ENCODE results near the gene CALCB. TPM values are rescaled to one million over a fixed set of nuclear protein-coding genes. Genes with fewer than 3 reads are reported as not detected.

Gene CALCB
- total RNA-seq, 1 experiment from 2014 or later, result not detected

GRCh38 chr11:15113381-15113780, 40.0 kb downstream of the CALCB start:
- Histone ChIP-seq H3K4ac (ENCODE audit: low read depth, low read length) (no peak overlapping the region), H2AK5ac (ENCODE audit: insufficient read length, low read length) (no peak overlapping the region), H3K56ac (ENCODE audit: insufficient read length, low read depth, low read length) (no peak overlapping the region), H4K91ac (ENCODE audit: insufficient read length, low read depth, low read length) (no peak overlapping the region), H2BK12ac (ENCODE audit: insufficient read length, low read depth, low read length) (no peak overlapping the region), H3K27ac (ENCODE audit: insufficient read length, low read depth, low read length) (no peak overlapping the region), H4K20me1 (ENCODE audit: control insufficient read depth, insufficient read depth, insufficient read length) (no peaks in the 10 kb centered on the region), H3K23me2 (ENCODE audit: insufficient read length, low read depth, low read length, poor library complexity, severe bottlenecking) (peaks cover 5% of the 10 kb centered on the region), H4K8ac (replicated peaks; ENCODE audit: insufficient read length, low read depth, low read length) (no peak overlapping the region), H4K5ac (ENCODE audit: insufficient read length, low read depth, low read length) (no peak overlapping the region), H3K23ac (ENCODE audit: insufficient read length, low read depth, low read length) (no peak overlapping the region), H3K9me3 (ENCODE audit: control insufficient read depth, low read depth, low read length) (no peaks in the 10 kb centered on the region), H2BK20ac (ENCODE audit: low read depth, low read length, poor library complexity, severe bottlenecking) (no peak overlapping the region), H3K27me3 (ENCODE audit: insufficient read depth, low read length) (peaks cover 10% of the 10 kb centered on the region; the same call in 1 of the 2 replicates), H2BK15ac (ENCODE audit: low read depth, low read length) (no peak overlapping the region), H2BK120ac (ENCODE audit: low read depth, low read length, poor library complexity, severe bottlenecking) (no peak overlapping the region), H3K9ac (ENCODE audit: extremely low read depth, insufficient read length, low read length) (no peak overlapping the region), H3K14ac (ENCODE audit: insufficient read depth, low read length) (no peak overlapping the region), H2AFZ (ENCODE audit: low read length) (no peak overlapping the region), H3K4me2 (ENCODE audit: insufficient read depth, insufficient read length, low read length) (no peak overlapping the region), H3K4me1 (ENCODE audit: insufficient read depth, low read length) (no peaks in the 10 kb centered on the region), H3K79me2 (ENCODE audit: insufficient read depth, low read length) (no peaks in the 10 kb centered on the region), H3K18ac (ENCODE audit: insufficient read length, low read depth, low read length) (no peak overlapping the region), H2BK5ac (ENCODE audit: insufficient read length, low read length) (no peak overlapping the region), H3T11ph (ENCODE audit: low read length) (no peak overlapping the region), H3K79me1 (ENCODE audit: insufficient read depth, low read depth, low read length, poor library complexity, severe bottlenecking) (no peaks in the 10 kb centered on the region)
- Mint-ChIP-seq H3K4me3 (0 out of 5 replicates have a peak overlapping the region, but pooled peaks of 1 of the 2 experiments have one; percentile 7), H3K36me3 (ENCODE audit: insufficient read depth in 1 of 3, low read depth in 3 of 3) (no peaks in the 10 kb centered on the region), H3K9me3 (no peaks in the 10 kb centered on the region), H3K27me3 (ENCODE audit: low read depth) (peaks cover 62% of the 10 kb centered on the region), H3K27ac (no peak overlapping the region), H3K4me1 (peaks cover 7 to 13% of the 10 kb centered on the region in 2 experiments)
- DNase-seq, result no peak
- no peak for TF ChIP-seq CTCF (conservative IDR thresholded peaks at IDR 0.05)
- no CpG with 5 or more reads among the region's 5 CpGs for WGBS (ENCODE audit: extremely low coverage, insufficient read length, low lambda C conversion rate)
